K562 (cell line): ENCODE measurements around the gene C14orf39. TPM values are rescaled to one million over a fixed set of nuclear protein-coding genes. Genes with fewer than 3 reads are reported as not detected.

Experiments
- ATAC-seq: fragments of 200-7000 bp; cut with Tn5 transposase; 3 replicates; pipeline ENCODE4 v1.9.1; 2020; ENCODE audit warnings: moderate library complexity
- BruUV-seq: library from RNA; stranded (reverse); fragments of 400-500 nt; replicated peaks from 2 replicates; lab custom pipeline; 2021; lab: Mats Ljungman, UMichigan
- CTCF ChIA-PET: fragments of 300-600 bp; formaldehyde crosslinking; extraction: SDS; loops from one replicate; lab custom pipeline; 2021; ENCODE audit warnings: low intra/inter-chr PET ratio; lab: Yijun Ruan, JAX
- POLR2A ChIA-PET: fragments of 300-600, 350-650 bp; sonication (Branson Sonifier 250); formaldehyde crosslinking; extraction: SDS; loops from one replicate; lab custom pipeline; 2021; ENCODE audit warnings: antibody characterized with exemption, inconsistent platforms; lab: Yijun Ruan, JAX
- DNase-seq, 4 experiments: peaks; one replicate each; pipeline versions ENCODE4 v3.0.0 to v3.0.0-alpha.2; 2011 to 2018; ENCODE audit warnings: low spot score in 3 of 4, mixed read lengths in 3 of 4; ENCODE audit errors: extremely low read depth in 1 of 4
- FAIRE-seq: peaks from 2 replicates; lab custom pipeline; 2011; peaks lifted over from hg19 to GRCh38; lab: Jason Lieb, UNC
- H2AFZ ChIP-seq: 2 replicates; pipeline ENCODE4 v1.6.0; 2011; ENCODE audit warnings: low read depth, low read length, control low read depth, inconsistent platforms
- H3K27ac ChIP-seq: fragments of 200-600 bp; 3 replicates; pipeline ENCODE4 v1.8.0; 2011; ENCODE audit warnings: low read depth, mild to moderate bottlenecking, control low read depth, inconsistent platforms, low read length, moderate library complexity, mixed read lengths; ENCODE audit errors: extremely low read depth
- H3K27me3 ChIP-seq, 2 experiments: fragments of 300-600 bp in 1 of 2; 2 replicates in 1 of 2; 3 replicates in 1 of 2; pipeline versions ENCODE4 v1.6.0 to v1.8.0; 2011; ENCODE audit warnings: inconsistent platforms in 2 of 2, low read length in 2 of 2, mild to moderate bottlenecking in 1 of 2, mixed read lengths in 1 of 2, moderate library complexity in 1 of 2; ENCODE audit not compliant: control insufficient read depth in 2 of 2, insufficient read depth in 2 of 2
- H3K36me3 ChIP-seq: fragments of 300-600 bp; 3 replicates; pipeline ENCODE4 v1.8.0; 2011; ENCODE audit warnings: mild to moderate bottlenecking, low read length, inconsistent platforms; ENCODE audit not compliant: control insufficient read depth, insufficient read depth
- H3K4me1 ChIP-seq, 2 experiments: fragments of 200-600 bp in 1 of 2; replicated peaks in 1 of 2; 2 replicates in 1 of 2; 3 replicates in 1 of 2; pipeline versions ENCODE4 v1.5.1 to v1.8.0; 2011; ENCODE audit warnings: inconsistent platforms in 2 of 2, low read length in 2 of 2, mild to moderate bottlenecking in 1 of 2, mixed read lengths in 1 of 2, moderate library complexity in 1 of 2; ENCODE audit not compliant: control insufficient read depth in 2 of 2, insufficient read depth in 2 of 2
- H3K4me2 ChIP-seq: 2 replicates; pipeline ENCODE4 v1.6.1; 2011; ENCODE audit warnings: low read length, control low read depth, inconsistent platforms, mixed read lengths; ENCODE audit not compliant: insufficient read depth
- H3K4me3 ChIP-seq: fragments of 200-600 bp; sonication (generic), shearing (Covaris generic); 2 replicates; pipeline ENCODE4 v1.5.1; 2016; ENCODE audit warnings: control low read depth, inconsistent platforms
- H3K79me2 ChIP-seq: fragments of 200-600 bp; 3 replicates; pipeline ENCODE4 v1.8.0; 2011; ENCODE audit warnings: low read length, inconsistent platforms; ENCODE audit not compliant: control insufficient read depth, insufficient read depth
- H3K9ac ChIP-seq, 2 experiments: 2 replicates each; pipeline versions ENCODE4 v1.6.0 to v1.6.1; 2011; ENCODE audit warnings: low read depth in 2 of 2, low read length in 2 of 2, control low read depth in 1 of 2, inconsistent platforms in 1 of 2, mild to moderate bottlenecking in 1 of 2, mixed read lengths in 1 of 2; ENCODE audit not compliant: insufficient read depth in 1 of 2
- H3K9me1 ChIP-seq: one replicate; pipeline ENCODE4 v1.6.0; 2011; ENCODE audit warnings: inconsistent platforms, mild to moderate bottlenecking, low read length, moderate library complexity; ENCODE audit not compliant: control insufficient read depth, insufficient read depth
- H3K9me3 ChIP-seq: replicated peaks from 2 replicates; pipeline ENCODE4 v1.5.1; 2011; ENCODE audit warnings: low read depth, low read length, inconsistent platforms; ENCODE audit not compliant: control insufficient read depth, insufficient read depth
- H4K20me1 ChIP-seq: replicated peaks from 2 replicates; pipeline ENCODE4 v1.6.1; 2011; ENCODE audit warnings: low read length, inconsistent platforms, mixed read lengths; ENCODE audit not compliant: control insufficient read depth, insufficient read depth
- NFIC ChIP-seq: fragments of 450-650 bp; IDR thresholded peaks from 2 replicates; pipeline ENCODE4 v1.6.1; 2017; ENCODE audit warnings: mild to moderate bottlenecking, inconsistent platforms
- TARDBP ChIP-seq: fragments of 450-650 bp; IDR thresholded peaks from 2 replicates; pipeline ENCODE4 v1.6.1; 2016
- ZNF408 ChIP-seq: fragments of 250-450 bp; sonication (Bioruptor Pico); IDR thresholded peaks from 2 replicates; pipeline ENCODE4 v1.4.0; 2020; ENCODE audit warnings: low read depth, mild to moderate bottlenecking, moderate library complexity
- ZNF707 ChIP-seq: fragments of 250-450 bp; sonication (Bioruptor Pico); conservative IDR thresholded peaks from 2 replicates; pipeline ENCODE4 v1.8.0; 2022; ENCODE audit warnings: inconsistent platforms, mild to moderate bottlenecking, moderate library complexity
- WGBS: fragments of 100-300 bp; shearing (Covaris generic); methylation state at CpG from one replicate; pipeline ENCODE4 v1.1.6; 2016; ENCODE audit warnings: low coverage, mixed read lengths; ENCODE audit not compliant: insufficient coverage; ENCODE audit errors: missing lambda C conversion rate; 5-methylcytosine and 5-hydroxymethylcytosine counted together
- in situ Hi-C: fragments of 300-500 bp; cut with MboI; formaldehyde crosslinking; loops from 4 replicates; pipeline ENCODE4 v1.15.0; 2018; ENCODE audit warnings: inconsistent platforms, mixed read lengths
- intact Hi-C: fragments of 100-400 bp; cut with micrococcal nuclease; formaldehyde crosslinking; loops from 2 replicates; pipeline ENCODE4 v1.14.2; 2022
- polyA plus RNA-seq, 8 experiments: library from polyadenylated mRNA; depleted of rRNA in 4 of 8; stranded (reverse) in 5 of 8; unstranded in 3 of 8; fragments of >200 nt; fragmentation: Nextera tagmentation in 2 of 8; fragmentation: Illumina TruSeq in 1 of 8; extraction: Ambion mirVana in 2 of 8; extraction: Trizol in 1 of 8; gene quantifications; 2 replicates each; pipeline versions ENCODE4 v1.2.1 to v1.2.3, GENCODE V29; 2011 to 2014; ENCODE audit warnings: inconsistent platforms in 1 of 8, missing spikeins in 1 of 8
- total RNA-seq, 7 experiments: library from RNA; depleted of rRNA in 6 of 7; stranded (reverse); fragments of >200 nt in 6 of 7; fragmentation: Illumina TruSeq in 2 of 7; extraction: Trizol in 2 of 7; gene quantifications; 2 replicates each; pipeline versions ENCODE4 v1.2.1 to v1.2.3, GENCODE V29; 2011 to 2021; ENCODE audit warnings: low replicate concordance in 1 of 7
- TF ChIP-seq, protein P1 (sequence below): sonication (generic); formaldehyde crosslinking; IDR thresholded peaks from 2 replicates; pipeline ENCODE4 v1.8.0; 2023; ENCODE audit warnings: missing genetic modification reagents, mild to moderate bottlenecking, borderline replicate concordance
- TF ChIP-seq, protein P2 (sequence below): fragments of 450-650 bp; IDR thresholded peaks from 2 replicates; pipeline ENCODE4 v1.6.1; 2016; ENCODE audit warnings: low read depth, mild to moderate bottlenecking, moderate library complexity

The C14orf39 gene
- total and polyA plus RNA-seq, 9 of the 15 experiments (the other 6 are each of a cell fraction or from before 2014, with no cell fraction given) = 0.54 to 6.7 (median 1.4) TPM

DNA sequence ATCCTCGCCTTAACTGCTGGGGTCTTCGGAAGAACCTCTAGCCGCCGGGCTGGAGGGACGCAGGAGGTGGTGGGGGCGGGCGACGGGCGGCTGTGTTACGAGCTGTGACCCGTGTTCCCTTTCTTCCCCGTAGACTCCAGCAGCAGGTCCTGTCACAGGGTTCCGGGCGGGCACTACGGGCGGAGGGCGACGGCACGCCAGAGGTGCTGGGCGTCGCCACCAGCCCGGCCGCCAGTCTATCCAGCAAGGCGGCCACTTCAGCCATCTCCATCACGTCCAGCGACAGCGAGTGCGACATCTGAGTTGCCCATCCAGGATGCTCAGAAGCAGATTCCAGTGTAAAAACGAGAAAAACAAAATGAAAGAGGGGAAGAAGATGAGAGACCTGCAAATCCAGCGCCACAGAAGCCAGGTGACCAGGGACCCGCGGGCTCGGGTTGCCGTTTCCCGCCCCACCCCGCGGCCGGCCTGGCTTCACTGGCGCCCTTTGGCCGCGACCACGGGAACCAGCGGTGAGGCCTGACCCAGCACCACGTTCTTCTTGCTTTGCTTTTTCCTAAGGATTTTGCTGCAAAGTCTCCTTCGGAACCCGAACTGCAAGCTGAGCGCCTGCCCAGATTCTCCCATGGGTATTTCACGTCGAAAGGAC lies 25.2 kb upstream of the C14orf39 start:
- H3K79me2 ChIP-seq = no peaks in the 10 kb centered on the region
- peaks cover 22 to 53% of the 10 kb centered on the region in 2 experiments; a peak in 3 of 5 replicates for H3K27me3 ChIP-seq
- ChIA-PET CTCF (no interaction called here), POLR2A (no interaction called here)
- FAIRE-seq (no peak), DNase-seq (no peak), ATAC-seq (no peak)
- H3K4me2 ChIP-seq = no peak overlapping the region
- H2AFZ ChIP-seq = no peak overlapping the region
- no peak overlapping the region for H3K9ac ChIP-seq
- H3K36me3 ChIP-seq = no peaks in the 10 kb centered on the region
- H3K4me3 ChIP-seq = no peak overlapping the region
- in situ Hi-C loops (no loop called here), intact Hi-C loops (no loop called here)
- no peaks in the 10 kb centered on the region for H3K9me3 ChIP-seq
- TF ChIP-seq TARDBP (no peak), NFIC (no peak), ZNF408 (CRISPR knock-in tag) (no peak), ZNF707 (CRISPR knock-in tag) (no peak)
- TF ChIP-seq, protein P1, sequence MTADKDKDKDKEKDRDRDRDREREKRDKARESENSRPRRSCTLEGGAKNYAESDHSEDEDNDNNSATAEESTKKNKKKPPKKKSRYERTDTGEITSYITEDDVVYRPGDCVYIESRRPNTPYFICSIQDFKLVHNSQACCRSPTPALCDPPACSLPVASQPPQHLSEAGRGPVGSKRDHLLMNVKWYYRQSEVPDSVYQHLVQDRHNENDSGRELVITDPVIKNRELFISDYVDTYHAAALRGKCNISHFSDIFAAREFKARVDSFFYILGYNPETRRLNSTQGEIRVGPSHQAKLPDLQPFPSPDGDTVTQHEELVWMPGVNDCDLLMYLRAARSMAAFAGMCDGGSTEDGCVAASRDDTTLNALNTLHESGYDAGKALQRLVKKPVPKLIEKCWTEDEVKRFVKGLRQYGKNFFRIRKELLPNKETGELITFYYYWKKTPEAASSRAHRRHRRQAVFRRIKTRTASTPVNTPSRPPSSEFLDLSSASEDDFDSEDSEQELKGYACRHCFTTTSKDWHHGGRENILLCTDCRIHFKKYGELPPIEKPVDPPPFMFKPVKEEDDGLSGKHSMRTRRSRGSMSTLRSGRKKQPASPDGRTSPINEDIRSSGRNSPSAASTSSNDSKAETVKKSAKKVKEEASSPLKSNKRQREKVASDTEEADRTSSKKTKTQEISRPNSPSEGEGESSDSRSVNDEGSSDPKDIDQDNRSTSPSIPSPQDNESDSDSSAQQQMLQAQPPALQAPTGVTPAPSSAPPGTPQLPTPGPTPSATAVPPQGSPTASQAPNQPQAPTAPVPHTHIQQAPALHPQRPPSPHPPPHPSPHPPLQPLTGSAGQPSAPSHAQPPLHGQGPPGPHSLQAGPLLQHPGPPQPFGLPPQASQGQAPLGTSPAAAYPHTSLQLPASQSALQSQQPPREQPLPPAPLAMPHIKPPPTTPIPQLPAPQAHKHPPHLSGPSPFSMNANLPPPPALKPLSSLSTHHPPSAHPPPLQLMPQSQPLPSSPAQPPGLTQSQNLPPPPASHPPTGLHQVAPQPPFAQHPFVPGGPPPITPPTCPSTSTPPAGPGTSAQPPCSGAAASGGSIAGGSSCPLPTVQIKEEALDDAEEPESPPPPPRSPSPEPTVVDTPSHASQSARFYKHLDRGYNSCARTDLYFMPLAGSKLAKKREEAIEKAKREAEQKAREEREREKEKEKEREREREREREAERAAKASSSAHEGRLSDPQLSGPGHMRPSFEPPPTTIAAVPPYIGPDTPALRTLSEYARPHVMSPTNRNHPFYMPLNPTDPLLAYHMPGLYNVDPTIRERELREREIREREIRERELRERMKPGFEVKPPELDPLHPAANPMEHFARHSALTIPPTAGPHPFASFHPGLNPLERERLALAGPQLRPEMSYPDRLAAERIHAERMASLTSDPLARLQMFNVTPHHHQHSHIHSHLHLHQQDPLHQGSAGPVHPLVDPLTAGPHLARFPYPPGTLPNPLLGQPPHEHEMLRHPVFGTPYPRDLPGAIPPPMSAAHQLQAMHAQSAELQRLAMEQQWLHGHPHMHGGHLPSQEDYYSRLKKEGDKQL (CRISPR knock-in tag) = no peak
- TF ChIP-seq, protein P2, sequence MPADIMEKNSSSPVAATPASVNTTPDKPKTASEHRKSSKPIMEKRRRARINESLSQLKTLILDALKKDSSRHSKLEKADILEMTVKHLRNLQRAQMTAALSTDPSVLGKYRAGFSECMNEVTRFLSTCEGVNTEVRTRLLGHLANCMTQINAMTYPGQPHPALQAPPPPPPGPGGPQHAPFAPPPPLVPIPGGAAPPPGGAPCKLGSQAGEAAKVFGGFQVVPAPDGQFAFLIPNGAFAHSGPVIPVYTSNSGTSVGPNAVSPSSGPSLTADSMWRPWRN = no peak
- H4K20me1 ChIP-seq = no peaks in the 10 kb centered on the region
- H3K27ac ChIP-seq = no peak overlapping the region
- BruUV-seq = no TSS peak
- H3K4me1 ChIP-seq = peaks cover 0 to 23% of the 10 kb centered on the region in 2 experiments; a peak in 1 of 5 replicates
- H3K9me1 ChIP-seq = no peaks in the 10 kb centered on the region
- 2% methylated on average over 19 of the region's 49 CpGs for WGBS
